Chondrocyte (in vitro differentiated cells): Measurements from ENCODE around the gene PIERCE2. TPM values are rescaled to one million over a fixed set of nuclear protein-coding genes. Genes with fewer than 3 reads are reported as not detected.
"Not testable (repeated sequence)": the region's sequence is repeated elsewhere in the genome, so short reads cannot be mapped to it uniquely, and the experiment has no call there.

Source experiments
- DNase-seq: peaks from one replicate; pipeline ENCODE4 v3.0.0; 2021; ENCODE audit warnings: mixed read lengths, low spot score
- H3K27ac Mint-ChIP-seq: one replicate; pipeline ENCODE4 v1.8.0; 2021; ENCODE audit warnings: mild to moderate bottlenecking, moderate library complexity, mixed read lengths; ENCODE audit not compliant: unreplicated experiment
- H3K27me3 Mint-ChIP-seq: 2 replicates; pipeline ENCODE4 v1.8.0; 2021; ENCODE audit warnings: low read depth, mixed read lengths
- H3K36me3 Mint-ChIP-seq: 2 replicates; pipeline ENCODE4 v1.8.0; 2021; ENCODE audit warnings: low read depth, mixed read lengths
- H3K4me1 Mint-ChIP-seq: 2 replicates; pipeline ENCODE4 v1.8.0; 2021; ENCODE audit warnings: low read depth, mild to moderate bottlenecking, mixed read lengths
- H3K4me3 Mint-ChIP-seq: one replicate; pipeline ENCODE4 v1.8.0; 2021; ENCODE audit warnings: mild to moderate bottlenecking, moderate library complexity, mixed read lengths; ENCODE audit not compliant: unreplicated experiment
- H3K9me3 Mint-ChIP-seq: 2 replicates; pipeline ENCODE4 v1.8.0; 2021; ENCODE audit warnings: low read depth, mixed read lengths
- CTCF ChIP-seq: fragments of 200-600 bp; sonication (generic); IDR thresholded peaks from 2 replicates; pipeline ENCODE4 v1.5.0; 2021; ENCODE audit warnings: antibody characterized with exemption, mild to moderate bottlenecking, moderate library complexity
- total RNA-seq: library from RNA; stranded (reverse); gene quantifications from 3 replicates; pipeline ENCODE4 v1.2.1, GENCODE V29; 2021

PIERCE2 gene
- total RNA-seq, 1 donor from 2014 or later = 3.1 TPM

DNA sequence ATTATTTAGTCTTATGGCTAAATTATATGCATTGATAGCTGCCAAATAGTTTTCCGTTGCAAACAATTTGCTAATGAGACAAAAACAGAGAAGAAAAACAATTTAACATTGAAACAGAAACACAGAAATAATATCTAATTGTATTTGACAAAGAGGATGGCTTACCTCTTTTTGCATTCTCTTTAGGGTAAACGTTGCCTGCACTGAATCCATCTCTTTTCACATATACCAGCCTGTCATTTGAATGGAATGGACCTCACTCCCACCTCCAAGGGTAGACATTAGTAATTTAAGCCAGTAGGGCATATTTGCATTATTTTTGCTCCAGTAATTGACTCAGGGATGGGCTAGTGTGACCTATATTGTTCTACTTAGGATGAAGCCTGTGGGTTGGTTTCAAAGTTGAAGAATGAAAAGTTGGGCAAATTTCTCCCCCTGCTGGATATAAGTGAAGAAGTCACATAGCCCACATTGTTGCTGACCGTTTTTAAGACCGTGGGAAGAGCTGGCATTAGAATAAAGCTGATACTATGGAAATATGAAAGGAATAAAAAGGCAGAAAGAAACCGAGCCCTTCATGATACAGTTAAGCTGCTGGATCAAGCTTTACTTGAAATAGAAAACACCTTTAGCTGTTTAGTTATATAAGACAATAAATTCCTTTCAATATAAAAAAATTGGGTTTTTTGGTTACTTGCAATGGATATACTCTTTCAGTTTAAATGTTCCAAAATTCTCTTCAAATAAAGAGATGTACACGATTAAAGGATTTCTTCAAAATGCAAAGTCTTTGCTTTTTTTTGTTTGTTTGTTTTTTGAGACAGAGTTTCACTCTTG is 26.9 kb downstream of the PIERCE2 start:
- Mint-ChIP-seq H3K36me3 (no peaks in the 10 kb centered on the region), H3K4me1 (peaks cover 7% of the 10 kb centered on the region), H3K9me3 (no peaks in the 10 kb centered on the region), H3K27me3 (no peaks in the 10 kb centered on the region), H3K4me3 (no peak overlapping the region), H3K27ac (no peak overlapping the region)
- peak; percentile 86 for TF ChIP-seq CTCF
- DNase-seq = no peak

GRCh38 chr15:55443141-55443540 is 34.8 kb downstream of the PIERCE2 start:
- not testable (repeated sequence) for H3K36me3 Mint-ChIP-seq, H3K27me3 Mint-ChIP-seq, DNase-seq, H3K27ac Mint-ChIP-seq, H3K4me3 Mint-ChIP-seq, H3K9me3 Mint-ChIP-seq, H3K4me1 Mint-ChIP-seq

DNA sequence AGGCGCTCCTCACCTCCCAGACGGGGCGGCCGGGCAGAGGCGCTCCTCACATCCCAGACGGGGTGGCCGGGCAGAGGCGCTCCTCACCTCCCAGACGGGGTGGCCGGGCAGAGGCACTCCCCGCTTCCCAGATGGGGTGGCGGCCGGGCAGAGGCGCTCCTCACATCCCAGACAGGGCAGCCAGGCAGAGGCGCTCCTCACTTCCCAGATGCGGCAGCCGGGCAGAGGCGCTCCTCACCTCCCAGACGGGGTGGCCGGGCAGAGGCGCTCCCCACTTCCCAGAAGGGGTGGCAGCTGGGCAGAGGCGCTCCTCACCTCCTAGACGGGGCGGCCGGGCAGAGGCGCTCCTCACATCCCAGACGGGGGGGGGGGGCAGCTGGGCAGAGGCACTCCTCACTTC is 37.6 kb downstream of the PIERCE2 start:
- H3K27ac Mint-ChIP-seq, H3K9me3 Mint-ChIP-seq, H3K4me3 Mint-ChIP-seq: not testable (repeated sequence)

GRCh38 chr15:55446379-55447029 is 38.2 kb downstream of the PIERCE2 start:
- not testable (repeated sequence) for H3K27ac Mint-ChIP-seq, DNase-seq, H3K4me1 Mint-ChIP-seq, H3K4me3 Mint-ChIP-seq, H3K9me3 Mint-ChIP-seq, H3K27me3 Mint-ChIP-seq, H3K36me3 Mint-ChIP-seq

More for the DNA sequence above, 37.6 kb downstream of the PIERCE2 start:
- H3K4me1 Mint-ChIP-seq, H3K36me3 Mint-ChIP-seq, DNase-seq, H3K27me3 Mint-ChIP-seq: not testable (repeated sequence)

DNA sequence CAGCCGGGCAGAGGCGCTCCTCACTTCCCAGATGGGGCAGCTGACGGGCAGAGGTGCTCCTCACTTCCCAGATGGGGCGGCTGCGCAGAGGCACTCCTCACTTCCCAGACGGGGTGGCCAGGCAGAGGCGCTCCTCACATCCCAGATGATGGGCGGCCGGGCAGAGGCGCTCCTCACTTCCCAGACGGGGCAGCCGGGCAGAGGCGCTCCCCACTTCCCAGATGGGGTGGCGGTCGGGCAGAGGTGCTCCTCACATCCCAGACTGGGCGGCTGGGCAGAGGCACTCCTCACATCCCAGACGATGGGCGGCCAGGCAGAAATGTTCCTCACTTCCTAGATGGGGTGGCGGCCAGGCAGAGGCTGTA is 38.7 kb downstream of the PIERCE2 start:
- H3K36me3 Mint-ChIP-seq, H3K27ac Mint-ChIP-seq, H3K4me3 Mint-ChIP-seq, DNase-seq, H3K27me3 Mint-ChIP-seq, H3K9me3 Mint-ChIP-seq, H3K4me1 Mint-ChIP-seq: not testable (repeated sequence)

DNA sequence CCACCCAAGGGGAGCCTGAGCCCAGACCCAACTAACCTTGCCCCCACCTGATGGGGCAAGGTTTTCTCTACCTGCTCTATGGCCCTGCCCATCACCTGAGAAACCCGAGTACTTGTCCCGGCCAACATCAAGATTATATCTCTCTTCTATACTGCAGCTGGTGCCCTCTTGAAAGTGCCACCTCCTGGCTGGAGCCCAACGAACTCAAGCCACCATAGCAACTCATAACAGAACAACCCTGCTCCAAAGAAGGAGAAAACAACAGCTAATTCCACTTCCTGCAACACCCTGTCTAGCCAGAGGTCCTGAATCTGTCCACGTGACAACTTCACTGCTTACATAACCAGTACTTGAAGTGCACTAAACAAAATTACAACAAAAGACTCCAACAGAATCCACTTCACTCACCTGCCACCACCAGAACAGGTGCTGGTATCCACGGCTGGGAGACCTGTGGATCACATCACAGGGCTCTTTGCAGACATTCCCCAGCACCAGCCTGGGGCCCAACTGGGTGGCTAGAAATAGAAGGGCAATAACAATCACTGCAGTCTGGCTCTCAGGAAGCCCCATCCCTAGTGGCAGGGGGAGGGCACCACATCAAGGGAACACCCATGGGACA is 49.2 kb downstream of the PIERCE2 start:
- no peaks in the 10 kb centered on the region for H3K4me1 Mint-ChIP-seq

More for the DNA sequence above, 49.2 kb downstream of the PIERCE2 start:
- Mint-ChIP-seq H3K9me3 (peaks cover 27% of the 10 kb centered on the region), H3K4me3 (no peak overlapping the region), H3K36me3 (peaks cover 12% of the 10 kb centered on the region), H3K27me3 (no peaks in the 10 kb centered on the region), H3K27ac (no peak overlapping the region)
- DNase-seq = no peak
- no peak for TF ChIP-seq CTCF
